Ovary (tissue), 3 donors: Measurements from ENCODE around the gene IFITM2.
"Not testable (repeated sequence)": the region's sequence is repeated elsewhere in the genome, so short reads cannot be mapped to it uniquely, and the experiment has no call there.

Experiments used
- POLR2A ChIP-seq: fragments of 450-650 bp; IDR thresholded peaks from one replicate; pipeline ENCODE4 v1.6.1; 2017; ENCODE audit warnings: antibody characterized with exemption, mild to moderate bottlenecking, moderate library complexity
- TF ChIP-seq, protein P1 (sequence below), 3 donors: fragments of 450-650 bp in 2 of 3; fragments of 200-600 bp in 1 of 3; IDR thresholded peaks; one replicate each; pipeline versions ENCODE4 v1.5.1 to v1.8.0; 2016 to 2022; ENCODE audit warnings: antibody characterized with exemption in 3 of 3, mild to moderate bottlenecking in 1 of 3
- donor health status: DM: no; HTN: no; CAD: no.

DNA sequence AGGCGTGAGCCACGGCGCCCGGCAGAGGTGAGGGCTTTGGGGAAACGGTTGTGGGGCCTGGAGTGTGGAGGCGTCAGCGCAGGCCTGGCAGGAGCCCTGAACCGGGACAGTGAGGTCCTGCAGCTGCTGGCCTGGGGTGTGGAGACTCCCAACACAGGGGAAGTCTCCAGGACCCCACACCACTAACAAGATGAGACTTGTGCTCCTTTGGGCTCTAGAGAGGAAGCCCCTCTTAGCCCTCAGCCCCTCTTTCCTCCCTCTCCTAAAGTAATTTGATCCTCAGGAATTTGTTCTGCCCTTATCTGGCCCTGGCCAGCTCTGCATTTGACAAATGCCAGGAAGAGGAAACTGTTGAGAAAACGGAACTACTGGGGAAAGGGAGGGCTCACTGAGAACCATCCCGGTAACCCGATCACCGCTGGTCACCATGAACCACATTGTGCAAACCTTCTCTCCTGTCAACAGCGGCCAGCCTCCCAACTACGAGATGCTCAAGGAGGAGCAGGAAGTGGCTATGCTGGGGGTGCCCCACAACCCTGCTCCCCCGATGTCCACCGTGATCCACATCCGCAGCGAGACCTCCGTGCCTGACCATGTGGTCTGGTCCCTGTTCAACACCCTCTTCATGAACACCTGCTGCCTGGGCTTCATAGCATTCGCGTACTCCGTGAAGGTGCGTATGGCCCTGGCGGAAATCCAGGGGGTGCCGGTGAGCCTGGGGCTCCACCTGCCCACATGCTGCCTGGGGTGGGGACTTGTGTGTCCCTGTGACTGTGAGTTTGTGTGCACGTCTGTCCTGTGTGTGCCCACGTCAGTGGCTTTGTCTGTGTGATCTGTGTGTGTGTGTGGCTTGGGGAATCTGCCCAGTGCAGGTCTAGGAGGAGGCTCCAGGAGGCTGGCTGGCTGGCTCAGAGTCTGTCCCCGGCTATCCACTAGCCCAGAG, at the start of gene IFITM2:
- TF ChIP-seq, protein P1, sequence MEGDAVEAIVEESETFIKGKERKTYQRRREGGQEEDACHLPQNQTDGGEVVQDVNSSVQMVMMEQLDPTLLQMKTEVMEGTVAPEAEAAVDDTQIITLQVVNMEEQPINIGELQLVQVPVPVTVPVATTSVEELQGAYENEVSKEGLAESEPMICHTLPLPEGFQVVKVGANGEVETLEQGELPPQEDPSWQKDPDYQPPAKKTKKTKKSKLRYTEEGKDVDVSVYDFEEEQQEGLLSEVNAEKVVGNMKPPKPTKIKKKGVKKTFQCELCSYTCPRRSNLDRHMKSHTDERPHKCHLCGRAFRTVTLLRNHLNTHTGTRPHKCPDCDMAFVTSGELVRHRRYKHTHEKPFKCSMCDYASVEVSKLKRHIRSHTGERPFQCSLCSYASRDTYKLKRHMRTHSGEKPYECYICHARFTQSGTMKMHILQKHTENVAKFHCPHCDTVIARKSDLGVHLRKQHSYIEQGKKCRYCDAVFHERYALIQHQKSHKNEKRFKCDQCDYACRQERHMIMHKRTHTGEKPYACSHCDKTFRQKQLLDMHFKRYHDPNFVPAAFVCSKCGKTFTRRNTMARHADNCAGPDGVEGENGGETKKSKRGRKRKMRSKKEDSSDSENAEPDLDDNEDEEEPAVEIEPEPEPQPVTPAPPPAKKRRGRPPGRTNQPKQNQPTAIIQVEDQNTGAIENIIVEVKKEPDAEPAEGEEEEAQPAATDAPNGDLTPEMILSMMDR (IDR thresholded peaks at IDR 0.05), result not testable (repeated sequence)
- TF ChIP-seq POLR2A, result peak; percentile 80
